Measurements from ENCODE around the gene PIK3C3.
"Not testable (repeated sequence)": the region's sequence is repeated elsewhere in the genome, so short reads cannot be mapped to it uniquely, and the experiment has no call there.

PIK3C3 gene

DNA sequence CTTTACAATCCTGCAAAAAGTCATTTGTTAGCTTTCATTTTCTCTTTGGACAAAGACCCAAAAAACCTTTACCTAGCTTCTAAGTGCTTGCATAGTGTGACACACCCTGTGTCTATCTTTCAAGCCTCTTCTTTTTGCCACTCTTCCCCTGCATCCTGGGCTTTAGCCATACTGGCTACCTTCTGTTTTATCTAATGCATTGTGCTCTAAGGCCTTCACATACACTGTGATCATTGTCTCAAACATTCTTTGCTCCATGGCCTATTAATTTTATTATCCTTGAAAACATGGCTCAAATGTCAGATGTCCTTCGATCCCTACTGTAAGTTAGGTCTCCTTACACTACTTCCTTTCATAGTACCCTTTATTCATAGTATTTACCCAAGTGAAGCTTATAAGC is 84.4 kb downstream of the PIK3C3 start:
- 100% methylated on average over 1 of the region's 1 CpG; no CpG with 5 or more reads in 1 of the 2 experiments for WGBS, 2 experiments (ENCODE audit: insufficient coverage in 2 of 2)
- Histone ChIP-seq H3K4me1 (ENCODE audit: control insufficient read depth, insufficient read depth, low read length, poor library complexity, severe bottlenecking) (peaks cover 14% of the 10 kb centered on the region), H3K4me3 (ENCODE audit: extremely low read depth, insufficient read depth, low read length, poor library complexity, severe bottlenecking) (no peak overlapping the region), H3K36me3 (ENCODE audit: control insufficient read depth, insufficient read depth, low read length) (peaks cover 62% of the 10 kb centered on the region), H3K9me3 (ENCODE audit: control insufficient read depth, low read length) (no peaks in the 10 kb centered on the region), H3K27ac (ENCODE audit: low read depth, low read length, severe bottlenecking) (peak overlapping the region; percentile 77)

DNA sequence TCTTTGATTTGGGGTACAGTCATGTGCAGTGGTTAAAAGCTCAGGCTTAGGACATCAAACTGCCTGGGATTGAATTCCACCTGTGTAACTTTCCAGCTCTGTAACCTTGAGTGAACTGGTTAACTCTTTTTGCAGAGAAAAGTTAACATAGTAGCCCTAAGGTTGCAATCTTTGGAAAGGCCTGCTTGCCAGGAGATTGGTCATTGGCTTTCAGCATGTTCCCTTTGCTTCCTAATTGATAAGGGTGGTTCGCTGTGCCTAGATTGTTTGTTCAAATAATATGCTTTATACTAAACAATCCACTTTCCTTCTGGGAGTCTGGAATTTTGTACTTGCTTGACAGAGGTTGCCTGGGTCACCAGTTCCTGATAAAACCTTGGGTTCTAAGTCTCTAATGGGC is 86.8 kb downstream of the PIK3C3 start:
- Histone ChIP-seq H3K36me3 (ENCODE audit: control insufficient read depth, insufficient read depth, low read length) (peaks cover 57% of the 10 kb centered on the region), H3K27ac (ENCODE audit: low read depth, low read length, severe bottlenecking) (no peak overlapping the region), H3K4me1 (ENCODE audit: control insufficient read depth, insufficient read depth, low read length, poor library complexity, severe bottlenecking) (peaks cover 20% of the 10 kb centered on the region), H3K9me3 (ENCODE audit: control insufficient read depth, low read length) (no peaks in the 10 kb centered on the region), H3K4me3 (ENCODE audit: extremely low read depth, insufficient read depth, low read length, poor library complexity, severe bottlenecking) (no peak overlapping the region)
- no CpG with 5 or more reads among the region's 1 CpG for WGBS, 2 experiments (ENCODE audit: insufficient coverage in 2 of 2)

DNA sequence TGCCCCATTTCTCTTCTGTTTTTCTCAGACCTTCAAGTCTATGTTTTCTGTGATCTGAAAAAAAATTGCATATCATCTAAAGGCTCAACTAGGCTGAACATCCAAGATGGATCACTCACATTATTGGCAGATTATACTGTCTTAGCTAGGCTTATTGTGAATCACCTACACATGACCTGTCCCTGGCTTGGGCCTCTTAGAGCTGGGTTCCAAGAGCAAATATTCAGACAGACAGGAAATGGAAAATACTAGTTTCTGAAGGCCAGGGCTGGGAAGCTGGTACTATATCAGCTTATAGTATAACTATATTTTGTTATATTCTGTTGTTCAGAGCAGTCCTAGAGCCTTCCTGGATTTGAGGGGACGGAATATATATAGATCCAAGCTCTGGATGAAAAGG is 90.3 kb downstream of the PIK3C3 start:
- WGBS, 2 experiments (ENCODE audit: insufficient coverage in 2 of 2) = no CpG with 5 or more reads among the region's 1 CpG
- Histone ChIP-seq H3K36me3 (ENCODE audit: control insufficient read depth, insufficient read depth, low read length) (peaks cover 52% of the 10 kb centered on the region), H3K4me3 (ENCODE audit: extremely low read depth, insufficient read depth, low read length, poor library complexity, severe bottlenecking) (no peak overlapping the region), H3K9me3 (ENCODE audit: control insufficient read depth, low read length) (no peaks in the 10 kb centered on the region), H3K4me1 (ENCODE audit: control insufficient read depth, insufficient read depth, low read length, poor library complexity, severe bottlenecking) (peaks cover 12% of the 10 kb centered on the region), H3K27ac (ENCODE audit: low read depth, low read length, severe bottlenecking) (no peak overlapping the region)

DNA sequence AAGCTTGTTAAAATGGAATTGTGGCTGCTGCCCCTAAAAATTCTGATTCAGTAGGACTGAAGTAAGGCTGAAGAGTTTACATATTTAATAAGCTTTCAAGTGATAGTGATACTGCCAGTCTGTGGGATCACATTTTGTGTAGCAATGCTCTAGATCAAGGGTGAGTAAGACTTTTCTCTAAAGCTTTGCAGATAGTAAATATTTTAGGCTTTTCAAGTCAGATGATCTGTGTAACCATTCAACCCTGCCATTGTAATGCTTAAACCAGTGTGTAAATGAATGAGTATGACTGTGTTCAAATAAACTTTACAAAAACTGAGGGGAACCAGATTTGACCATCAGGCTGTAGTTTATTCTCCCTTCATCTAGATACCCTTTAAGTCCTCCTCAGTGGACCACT is 92.7 kb downstream of the PIK3C3 start:
- peaks cover 12% of the 10 kb centered on the region for H3K4me1 ChIP-seq (ENCODE audit: control insufficient read depth, insufficient read depth, low read length, poor library complexity, severe bottlenecking)
- no peak overlapping the region for H3K4me3 ChIP-seq (ENCODE audit: extremely low read depth, insufficient read depth, low read length, poor library complexity, severe bottlenecking)
- H3K9me3 ChIP-seq (ENCODE audit: control insufficient read depth, low read length) = no peaks in the 10 kb centered on the region
- H3K36me3 ChIP-seq (ENCODE audit: control insufficient read depth, insufficient read depth, low read length) = peaks cover 42% of the 10 kb centered on the region
- no peak overlapping the region for H3K27ac ChIP-seq (ENCODE audit: low read depth, low read length, severe bottlenecking)

DNA sequence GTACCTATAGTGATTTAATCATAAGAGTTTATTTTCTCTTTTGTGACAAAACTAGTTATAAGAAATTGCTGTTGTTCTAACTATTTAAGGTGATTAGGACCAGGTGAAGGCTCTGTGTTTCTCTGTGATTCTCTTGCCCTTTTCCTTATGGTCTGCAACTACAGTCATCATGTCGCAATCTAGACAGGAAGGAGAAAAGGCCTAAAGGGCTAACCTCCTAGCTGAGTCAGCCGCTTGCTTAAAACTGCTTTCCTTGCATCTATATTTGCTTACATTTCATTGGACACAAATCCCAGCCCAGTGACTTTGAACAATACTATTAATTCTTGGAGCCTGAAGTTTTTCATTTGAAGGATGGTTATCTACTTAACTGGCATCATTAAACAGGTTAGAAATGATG is 93.1 kb downstream of the PIK3C3 start:
- 100% methylated on average over 1 of the region's 2 CpGs for WGBS, 2 experiments (ENCODE audit: insufficient coverage in 2 of 2)
- Histone ChIP-seq H3K36me3 (ENCODE audit: control insufficient read depth, insufficient read depth, low read length) (peaks cover 38% of the 10 kb centered on the region), H3K4me3 (ENCODE audit: extremely low read depth, insufficient read depth, low read length, poor library complexity, severe bottlenecking) (no peak overlapping the region), H3K9me3 (ENCODE audit: control insufficient read depth, low read length) (no peaks in the 10 kb centered on the region), H3K27ac (ENCODE audit: low read depth, low read length, severe bottlenecking) (no peak overlapping the region), H3K4me1 (ENCODE audit: control insufficient read depth, insufficient read depth, low read length, poor library complexity, severe bottlenecking) (peaks cover 12% of the 10 kb centered on the region)

DNA sequence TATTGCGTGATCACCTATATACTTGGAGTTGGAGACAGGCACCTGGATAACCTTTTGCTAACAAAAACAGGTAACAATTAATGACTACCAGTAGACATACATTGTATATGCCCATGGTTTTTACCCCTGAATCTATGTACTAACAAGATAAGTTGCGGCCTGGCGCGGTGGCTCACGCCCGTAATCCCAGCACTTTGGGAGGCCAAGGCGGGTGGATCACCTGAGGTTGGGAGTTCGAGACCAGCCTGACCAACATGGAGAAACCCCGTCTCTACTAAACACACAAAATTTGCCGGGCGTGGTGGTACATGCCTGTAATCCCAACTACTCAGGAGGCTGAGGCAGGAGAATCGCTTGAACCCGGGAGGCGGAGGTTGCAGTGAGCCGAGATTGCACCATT is 94.5 kb downstream of the PIK3C3 start:
- not testable (repeated sequence) for H3K4me3 ChIP-seq (ENCODE audit: extremely low read depth, insufficient read depth, low read length, poor library complexity, severe bottlenecking); H3K27ac ChIP-seq (ENCODE audit: low read depth, low read length, severe bottlenecking); H3K9me3 ChIP-seq (ENCODE audit: control insufficient read depth, low read length)
- Histone ChIP-seq H3K36me3 (ENCODE audit: control insufficient read depth, insufficient read depth, low read length) (peaks cover 27% of the 10 kb centered on the region), H3K4me1 (ENCODE audit: control insufficient read depth, insufficient read depth, low read length, poor library complexity, severe bottlenecking) (peaks cover 12% of the 10 kb centered on the region)
- WGBS, 2 experiments (ENCODE audit: insufficient coverage in 2 of 2) = 86 to 92% methylated on average over 7 to 9 of the region's 15 CpGs

DNA sequence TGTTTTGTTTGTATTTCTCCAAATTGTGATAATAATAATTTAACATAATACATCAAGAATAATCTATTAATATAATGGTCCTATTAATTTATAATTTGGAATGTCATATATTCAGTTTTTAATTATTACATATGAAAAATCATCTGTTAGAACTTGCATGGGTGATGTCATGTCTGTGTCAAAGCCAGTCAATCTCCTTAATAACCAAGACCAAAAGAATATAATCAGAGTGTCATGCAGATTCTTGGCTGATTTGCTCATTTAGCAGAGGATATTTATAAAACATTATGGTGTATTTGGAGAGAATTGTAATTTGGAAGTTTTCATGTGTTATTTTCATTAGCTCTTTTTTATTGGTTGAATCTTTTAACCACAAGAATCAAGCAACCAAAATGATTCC is 96.4 kb downstream of the PIK3C3 start:
- H3K36me3 ChIP-seq (ENCODE audit: control insufficient read depth, insufficient read depth, low read length) = peaks cover 19% of the 10 kb centered on the region
- H3K27ac ChIP-seq (ENCODE audit: low read depth, low read length, severe bottlenecking) = no peak overlapping the region
- H3K4me3 ChIP-seq (ENCODE audit: extremely low read depth, insufficient read depth, low read length, poor library complexity, severe bottlenecking) = no peak overlapping the region
- no peaks in the 10 kb centered on the region for H3K9me3 ChIP-seq (ENCODE audit: control insufficient read depth, low read length)
- peaks cover 6% of the 10 kb centered on the region for H3K4me1 ChIP-seq (ENCODE audit: control insufficient read depth, insufficient read depth, low read length, poor library complexity, severe bottlenecking)

DNA sequence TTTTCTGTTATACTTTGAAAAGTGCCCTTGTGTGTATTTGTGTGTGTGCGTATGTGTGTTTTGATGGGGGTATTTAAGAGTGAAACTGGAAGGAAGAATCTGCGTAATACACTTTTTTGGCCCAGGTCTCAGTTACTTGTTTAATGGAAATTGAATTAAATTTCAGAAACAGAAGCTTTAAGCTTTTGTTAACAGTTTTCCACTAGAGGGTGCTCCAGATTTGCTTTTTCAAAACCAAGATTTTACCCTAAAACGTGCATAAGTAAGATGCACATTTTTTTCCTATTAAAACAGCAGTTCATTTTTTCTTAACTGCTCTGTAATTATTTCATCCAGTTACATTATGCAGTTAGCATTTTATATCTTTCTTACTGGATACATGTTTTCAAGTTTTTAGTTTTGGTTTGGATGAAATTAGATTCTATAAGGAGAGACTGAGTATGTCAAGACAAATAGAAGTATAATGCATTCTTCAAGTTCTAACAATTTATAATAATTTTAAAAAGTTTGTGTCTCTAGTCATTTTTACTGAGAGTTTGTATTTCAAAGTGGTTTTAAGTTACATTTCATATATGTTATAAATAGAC is 97.2 kb downstream of the PIK3C3 start:
- WGBS, 2 experiments (ENCODE audit: insufficient coverage in 2 of 2) = 80 to 96% methylated on average over 1 to 2 of the region's 3 CpGs
- Histone ChIP-seq H3K36me3 (ENCODE audit: control insufficient read depth, insufficient read depth, low read length) (peaks cover 19% of the 10 kb centered on the region), H3K4me3 (ENCODE audit: extremely low read depth, insufficient read depth, low read length, poor library complexity, severe bottlenecking) (no peak overlapping the region), H3K9me3 (ENCODE audit: control insufficient read depth, low read length) (no peaks in the 10 kb centered on the region), H3K4me1 (ENCODE audit: control insufficient read depth, insufficient read depth, low read length, poor library complexity, severe bottlenecking) (peaks cover 6% of the 10 kb centered on the region), H3K27ac (ENCODE audit: low read depth, low read length, severe bottlenecking) (no peak overlapping the region)

DNA sequence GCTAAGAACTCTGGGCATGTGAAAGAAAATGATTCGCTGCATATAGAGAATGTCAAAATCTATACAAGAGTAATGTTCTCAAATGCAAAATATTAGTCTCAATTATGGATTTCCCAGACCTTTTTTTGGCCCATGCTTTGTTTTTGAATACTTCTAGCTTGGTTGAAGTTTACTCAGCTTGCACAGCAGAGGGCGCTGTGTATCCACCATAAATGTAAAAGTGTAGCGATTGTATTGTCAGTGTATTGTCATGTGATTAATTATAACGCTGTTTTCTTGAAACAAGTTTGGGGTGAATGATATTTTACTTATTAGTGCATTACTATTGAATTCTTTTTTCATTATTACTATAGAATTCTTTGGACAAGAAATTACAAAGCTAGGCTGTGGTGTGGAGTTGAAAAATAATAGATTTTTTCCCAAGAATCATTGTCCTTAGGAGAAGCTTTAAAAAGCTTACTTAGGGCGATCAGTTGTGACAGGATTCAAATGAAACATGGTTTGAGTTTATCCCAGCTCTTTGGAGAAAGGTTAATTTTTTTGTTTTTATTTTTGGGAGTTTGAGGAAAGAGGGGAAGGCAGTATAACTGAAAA is 98.3 kb downstream of the PIK3C3 start:
- peaks cover 26% of the 10 kb centered on the region for H3K36me3 ChIP-seq (ENCODE audit: control insufficient read depth, insufficient read depth, low read length)
- H3K9me3 ChIP-seq (ENCODE audit: control insufficient read depth, low read length) = no peaks in the 10 kb centered on the region
- no peak overlapping the region for H3K27ac ChIP-seq (ENCODE audit: low read depth, low read length, severe bottlenecking)
- 0 to 22% methylated on average over 1 of the region's 5 CpGs for WGBS, 2 experiments (ENCODE audit: insufficient coverage in 2 of 2)
- H3K4me3 ChIP-seq (ENCODE audit: extremely low read depth, insufficient read depth, low read length, poor library complexity, severe bottlenecking) = no peak overlapping the region
- no peaks in the 10 kb centered on the region for H3K4me1 ChIP-seq (ENCODE audit: control insufficient read depth, insufficient read depth, low read length, poor library complexity, severe bottlenecking)

DNA sequence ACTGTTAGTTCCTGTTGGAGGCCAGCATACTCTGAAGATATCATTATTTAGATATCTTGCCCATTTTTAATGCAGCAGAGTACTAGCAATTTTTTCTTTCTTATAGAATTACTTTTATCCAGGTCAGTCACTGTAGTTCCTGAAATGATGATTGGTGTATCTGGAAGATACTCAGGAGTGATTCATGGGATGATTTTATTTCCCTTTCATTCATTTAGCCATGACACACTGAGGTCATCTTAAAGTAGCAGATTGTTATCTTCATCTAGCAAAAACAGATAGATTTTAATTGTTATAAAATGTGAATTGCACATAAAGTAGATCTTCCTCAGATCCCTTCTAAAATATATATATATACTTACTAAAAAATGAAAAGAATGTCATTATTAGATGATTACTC is 109.1 kb downstream of the PIK3C3 start:
- no peaks in the 10 kb centered on the region for H3K9me3 ChIP-seq (ENCODE audit: control insufficient read depth, low read length)
- H3K4me3 ChIP-seq (ENCODE audit: extremely low read depth, insufficient read depth, low read length, poor library complexity, severe bottlenecking) = no peak overlapping the region
- H3K4me1 ChIP-seq (ENCODE audit: control insufficient read depth, insufficient read depth, low read length, poor library complexity, severe bottlenecking) = no peaks in the 10 kb centered on the region
- H3K36me3 ChIP-seq (ENCODE audit: control insufficient read depth, insufficient read depth, low read length) = peaks cover 21% of the 10 kb centered on the region
- no peak overlapping the region for H3K27ac ChIP-seq (ENCODE audit: low read depth, low read length, severe bottlenecking)

DNA sequence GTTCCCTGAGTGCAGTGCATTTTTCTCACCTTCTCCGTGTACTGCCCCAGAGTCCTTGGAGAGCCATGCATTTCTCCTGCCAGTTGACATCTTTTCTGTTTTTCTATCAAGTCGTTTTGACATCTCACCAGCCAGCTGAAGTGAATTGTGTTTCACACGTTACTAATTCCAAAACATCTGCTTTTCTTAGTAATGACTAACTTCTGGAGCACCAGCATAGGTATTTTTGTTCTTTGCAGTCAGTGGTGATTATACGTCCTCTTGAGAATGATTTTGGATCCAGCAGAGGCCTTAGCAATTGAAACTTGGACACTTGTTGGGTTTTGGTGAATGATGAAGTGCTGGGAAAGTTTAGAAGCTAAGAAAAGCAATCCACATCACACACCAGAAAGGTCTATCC is 112.5 kb downstream of the PIK3C3 start:
- Histone ChIP-seq H3K36me3 (ENCODE audit: control insufficient read depth, insufficient read depth, low read length) (peaks cover 36% of the 10 kb centered on the region), H3K4me1 (ENCODE audit: control insufficient read depth, insufficient read depth, low read length, poor library complexity, severe bottlenecking) (no peaks in the 10 kb centered on the region), H3K9me3 (ENCODE audit: control insufficient read depth, low read length) (no peaks in the 10 kb centered on the region), H3K27ac (ENCODE audit: low read depth, low read length, severe bottlenecking) (no peak overlapping the region), H3K4me3 (ENCODE audit: extremely low read depth, insufficient read depth, low read length, poor library complexity, severe bottlenecking) (no peak overlapping the region)
- 90 to 96% methylated on average over 2 of the region's 4 CpGs for WGBS, 2 experiments (ENCODE audit: insufficient coverage in 2 of 2)
